Fibroblast of lung (primary cell): ENCODE measurements around the gene INS. TPM values are rescaled to one million over a fixed set of nuclear protein-coding genes. Genes with fewer than 3 reads are reported as not detected.

Experiments used
- DNase-seq, 2 donors: peaks; one replicate each; pipeline versions ENCODE4 v3.0.0 to v3.0.0-alpha.2; 2010; ENCODE audit warnings: low read depth in 2 of 2
- H2AFZ ChIP-seq: 2 replicates; pipeline ENCODE4 v1.5.1; 2012; ENCODE audit warnings: low read length, control low read depth, inconsistent platforms
- H3K27ac ChIP-seq: 2 replicates; pipeline ENCODE4 v1.5.1; 2011; ENCODE audit warnings: low read length, control low read depth; ENCODE audit not compliant: insufficient read depth
- H3K27me3 ChIP-seq: 2 replicates; pipeline ENCODE4 v1.5.1; 2011; ENCODE audit warnings: mild to moderate bottlenecking, low read length; ENCODE audit not compliant: control insufficient read depth, insufficient read depth
- H3K36me3 ChIP-seq: 2 replicates; pipeline ENCODE4 v1.5.1; 2011; ENCODE audit warnings: low read length; ENCODE audit not compliant: control insufficient read depth, insufficient read depth
- H3K4me1 ChIP-seq: 2 replicates; pipeline ENCODE4 v1.5.1; 2011; ENCODE audit warnings: low read length; ENCODE audit not compliant: control insufficient read depth, insufficient read depth; ENCODE audit errors: extremely low read depth
- H3K4me2 ChIP-seq: 2 replicates; pipeline ENCODE4 v1.5.1; 2011; ENCODE audit warnings: low read length, control low read depth; ENCODE audit not compliant: insufficient read depth; ENCODE audit errors: extremely low read depth
- H3K4me3 ChIP-seq, 4 experiments: fragments of 200-600 bp in 1 of 4; sonication (generic) in 1 of 4; replicated peaks in 1 of 4; 2 replicates each; pipeline ENCODE4 v1.5.1; 2011 to 2016; ENCODE audit warnings: low read length in 4 of 4, low read depth in 3 of 4, mild to moderate bottlenecking in 3 of 4, control low read depth in 2 of 4, inconsistent platforms in 1 of 4, mixed read lengths in 1 of 4; ENCODE audit not compliant: insufficient read depth in 1 of 4; ENCODE audit errors: control extremely low read depth in 1 of 4
- H3K79me2 ChIP-seq: 2 replicates; pipeline ENCODE4 v1.5.1; 2012; ENCODE audit warnings: mild to moderate bottlenecking, low read length, inconsistent platforms; ENCODE audit not compliant: control insufficient read depth, insufficient read depth
- H3K9ac ChIP-seq: 2 replicates; pipeline ENCODE4 v1.5.1; 2011; ENCODE audit warnings: mild to moderate bottlenecking, low read length, control low read depth; ENCODE audit not compliant: insufficient read depth
- H3K9me3 ChIP-seq: 2 replicates; pipeline ENCODE4 v1.5.1; 2012; ENCODE audit warnings: low read depth, low read length; ENCODE audit not compliant: control insufficient read depth, insufficient read depth
- H4K20me1 ChIP-seq: 2 replicates; pipeline ENCODE4 v1.5.1; 2011; ENCODE audit warnings: low read length; ENCODE audit not compliant: control insufficient read depth, insufficient read depth; ENCODE audit errors: extremely low read depth
- EZH2 ChIP-seq: IDR thresholded peaks from 2 replicates; pipeline ENCODE4 v1.5.1; 2012; ENCODE audit warnings: low read length, control low read depth, mild to moderate bottlenecking; ENCODE audit errors: missing control alignments
- polyA plus RNA-seq, 2 donors: library from polyadenylated mRNA; depleted of rRNA in 1 of 2; stranded (reverse) in 1 of 2; unstranded in 1 of 2; fragments of >200 nt; gene quantifications; 2 replicates each; pipeline ENCODE4 v1.2.1, GENCODE V29; 2011 to 2012; ENCODE audit warnings: missing spikeins in 1 of 2
- total RNA-seq: library from RNA; depleted of rRNA; stranded (reverse); fragments of >200 nt; gene quantifications from 2 replicates; pipeline ENCODE4 v1.2.1, GENCODE V29; 2014
- TF ChIP-seq, protein P1 (sequence below), 2 donors: IDR thresholded peaks in 1 of 2; conservative IDR thresholded peaks in 1 of 2; 1 replicate in 1 of 2; 2 replicates in 1 of 2; pipeline ENCODE4 v1.5.1; 2011 to 2012; ENCODE audit warnings: low read length in 2 of 2, control low read depth in 1 of 2, inconsistent platforms in 1 of 2, low read depth in 1 of 2, mild to moderate bottlenecking in 1 of 2

Gene INS
- total and polyA plus RNA-seq, 2 donors (not counting 1 experiment from before 2014, with no cell fraction given) = not detected

DNA sequence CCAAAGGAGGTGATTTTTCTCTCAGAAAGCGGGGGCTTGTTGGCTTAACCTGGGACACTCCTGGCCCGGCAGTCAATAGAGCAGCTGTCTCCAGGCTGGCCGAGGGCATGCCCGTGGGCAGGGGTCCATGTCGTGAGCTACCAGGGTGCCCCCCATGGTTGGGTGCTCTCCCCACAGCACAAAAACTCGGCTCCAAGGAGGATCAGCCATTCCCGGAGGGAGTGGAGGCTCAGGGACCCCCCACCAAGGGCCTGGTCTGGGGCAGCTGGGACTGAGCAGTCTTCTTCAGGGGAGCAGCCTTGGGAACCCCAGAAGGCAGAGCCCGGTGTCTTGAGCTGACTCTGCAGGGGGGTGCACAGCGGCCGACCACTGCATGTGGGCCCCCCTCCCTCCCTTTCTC is 31.4 kb upstream of the INS start:
- no peak overlapping the region for H3K9ac ChIP-seq
- no peaks in the 10 kb centered on the region for H4K20me1 ChIP-seq
- TF ChIP-seq EZH2 = no peak
- TF ChIP-seq, protein P1, sequence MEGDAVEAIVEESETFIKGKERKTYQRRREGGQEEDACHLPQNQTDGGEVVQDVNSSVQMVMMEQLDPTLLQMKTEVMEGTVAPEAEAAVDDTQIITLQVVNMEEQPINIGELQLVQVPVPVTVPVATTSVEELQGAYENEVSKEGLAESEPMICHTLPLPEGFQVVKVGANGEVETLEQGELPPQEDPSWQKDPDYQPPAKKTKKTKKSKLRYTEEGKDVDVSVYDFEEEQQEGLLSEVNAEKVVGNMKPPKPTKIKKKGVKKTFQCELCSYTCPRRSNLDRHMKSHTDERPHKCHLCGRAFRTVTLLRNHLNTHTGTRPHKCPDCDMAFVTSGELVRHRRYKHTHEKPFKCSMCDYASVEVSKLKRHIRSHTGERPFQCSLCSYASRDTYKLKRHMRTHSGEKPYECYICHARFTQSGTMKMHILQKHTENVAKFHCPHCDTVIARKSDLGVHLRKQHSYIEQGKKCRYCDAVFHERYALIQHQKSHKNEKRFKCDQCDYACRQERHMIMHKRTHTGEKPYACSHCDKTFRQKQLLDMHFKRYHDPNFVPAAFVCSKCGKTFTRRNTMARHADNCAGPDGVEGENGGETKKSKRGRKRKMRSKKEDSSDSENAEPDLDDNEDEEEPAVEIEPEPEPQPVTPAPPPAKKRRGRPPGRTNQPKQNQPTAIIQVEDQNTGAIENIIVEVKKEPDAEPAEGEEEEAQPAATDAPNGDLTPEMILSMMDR (conservative IDR thresholded peaks at IDR 0.05 in 1 of 2, IDR thresholded peaks at IDR 0.05 in 1 of 2; ENCODE audit: low read depth in 1 of 2, low read length in 2 of 2) = no peak
- no peaks in the 10 kb centered on the region for H3K4me1 ChIP-seq
- H3K36me3 ChIP-seq = no peaks in the 10 kb centered on the region
- H3K79me2 ChIP-seq = no peaks in the 10 kb centered on the region
- no peak overlapping the region for H3K27ac ChIP-seq
- H3K9me3 ChIP-seq = no peaks in the 10 kb centered on the region
- no peak overlapping the region for H3K4me3 ChIP-seq
- no peaks in the 10 kb centered on the region for H3K27me3 ChIP-seq
- H2AFZ ChIP-seq = no peak overlapping the region
- no peak for DNase-seq
- H3K4me2 ChIP-seq = no peak overlapping the region

DNA sequence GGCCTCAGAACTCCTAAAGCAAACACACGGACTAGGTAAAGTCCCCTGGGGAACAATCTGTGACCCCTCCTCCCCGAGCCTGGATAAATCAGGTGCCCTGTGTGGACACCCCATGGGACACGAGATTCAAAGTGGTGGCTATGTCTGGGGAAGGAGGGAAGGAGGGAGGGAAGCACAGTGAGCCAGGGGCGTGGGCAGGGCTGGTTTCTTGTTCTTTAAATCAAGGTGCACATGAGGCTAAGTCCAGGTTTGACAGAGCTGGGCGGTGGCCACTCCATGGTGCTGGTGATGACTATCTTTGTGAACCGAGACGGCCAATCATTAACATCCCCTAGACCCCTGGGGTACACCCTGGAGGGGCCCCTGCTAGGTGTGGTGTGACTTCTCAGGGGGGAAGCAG is 30.9 kb upstream of the INS start:
- TF ChIP-seq EZH2 = no peak
- TF ChIP-seq, protein P1 (conservative IDR thresholded peaks at IDR 0.05 in 1 of 2, IDR thresholded peaks at IDR 0.05 in 1 of 2; ENCODE audit: low read depth in 1 of 2, low read length in 2 of 2) = no peak
- Histone ChIP-seq H3K9me3 (no peaks in the 10 kb centered on the region), H3K4me2 (no peak overlapping the region), H3K27me3 (no peaks in the 10 kb centered on the region), H3K27ac (no peak overlapping the region), H4K20me1 (no peaks in the 10 kb centered on the region), H3K79me2 (no peaks in the 10 kb centered on the region), H3K4me1 (no peaks in the 10 kb centered on the region), H2AFZ (no peak overlapping the region), H3K36me3 (no peaks in the 10 kb centered on the region), H3K4me3 (no peak overlapping the region), H3K9ac (no peak overlapping the region)
- DNase-seq = no peak

DNA sequence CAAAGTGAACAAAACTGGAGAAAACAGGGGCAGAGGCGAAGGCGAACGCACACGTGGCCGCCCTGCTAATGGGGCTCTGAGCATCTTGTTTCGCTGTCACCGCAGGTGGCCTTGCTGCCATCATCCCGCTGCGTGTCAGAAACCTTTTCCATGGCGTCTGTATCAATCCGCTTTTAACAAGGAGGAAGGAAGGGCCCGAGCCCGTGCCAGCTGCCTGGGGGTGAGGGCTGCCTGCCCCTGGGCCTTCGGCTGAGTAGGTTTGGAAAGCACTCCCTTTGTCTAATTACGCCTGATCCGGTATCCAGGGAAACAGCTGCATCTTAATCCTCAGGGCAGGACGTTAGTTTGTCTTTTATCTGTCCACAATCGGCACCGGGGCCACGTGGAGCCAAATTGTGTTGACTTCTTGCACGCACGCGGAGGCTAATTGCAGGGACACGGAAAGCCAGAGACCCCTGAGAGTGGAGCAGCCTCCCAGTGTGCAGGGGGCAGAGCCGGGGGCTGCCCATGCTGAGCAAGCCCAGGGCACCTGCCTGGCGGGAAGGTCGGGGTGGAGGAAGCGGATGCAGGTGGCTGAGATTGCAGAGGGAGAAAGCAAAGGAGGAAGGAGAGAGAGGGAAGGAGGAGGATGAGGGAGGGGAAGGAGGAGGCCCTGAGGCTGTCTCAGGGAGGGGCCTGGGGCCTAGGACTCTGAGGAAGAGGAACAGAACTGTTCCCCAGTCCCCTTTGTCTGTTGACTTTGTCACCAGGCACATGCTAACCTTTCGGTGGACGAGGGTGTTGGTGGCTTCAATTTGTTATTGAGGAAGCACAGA is 29.9 kb upstream of the INS start:
- H3K4me2 ChIP-seq = no peak overlapping the region
- no peaks in the 10 kb centered on the region for H3K36me3 ChIP-seq
- DNase-seq = no peak
- H3K27ac ChIP-seq = no peak overlapping the region
- H3K4me1 ChIP-seq = no peaks in the 10 kb centered on the region
- no peak overlapping the region for H3K9ac ChIP-seq
- TF ChIP-seq, protein P1 (conservative IDR thresholded peaks at IDR 0.05 in 1 of 2, IDR thresholded peaks at IDR 0.05 in 1 of 2; ENCODE audit: low read depth in 1 of 2, low read length in 2 of 2) = no peak
- TF ChIP-seq EZH2 = no peak
- no peaks in the 10 kb centered on the region for H3K27me3 ChIP-seq
- H3K9me3 ChIP-seq = no peaks in the 10 kb centered on the region
- no peaks in the 10 kb centered on the region for H3K79me2 ChIP-seq
- H3K4me3 ChIP-seq = no peak overlapping the region
- no peaks in the 10 kb centered on the region for H4K20me1 ChIP-seq
- H2AFZ ChIP-seq = no peak overlapping the region
